A172 (cell line): ENCODE measurements around the gene GGACT. TPM values are rescaled to one million over a fixed set of nuclear protein-coding genes. Genes with fewer than 3 reads are reported as not detected.
"Not testable (repeated sequence)": the region's sequence is repeated elsewhere in the genome, so short reads cannot be mapped to it uniquely, and the experiment has no call there.

Experiments used
- DNase-seq: peaks from one replicate; pipeline ENCODE4 v3.0.0-alpha.2; 2015; ENCODE audit warnings: low spot score
- total RNA-seq: library from RNA; depleted of rRNA; stranded (reverse); fragments of >200 nt; shearing (Covaris generic); gene quantifications from 2 replicates; pipeline ENCODE4 v1.2.3, GENCODE V29; 2014

The GGACT gene
- total RNA-seq, 1 experiment from 2014 or later = 0.72 TPM

GRCh38 chr13:100529666-100530377 lies 58.8 kb downstream of the GGACT start:
- no peak for DNase-seq

- no peak for DNase-seq
Measured at GRCh38 chr13:100528820-100529219, 59.8 kb downstream of the GGACT start.

- no peak for DNase-seq
Measured at GRCh38 chr13:100528353-100528752, 60.2 kb downstream of the GGACT start.

GRCh38 chr13:100527644-100528043 lies 60.9 kb downstream of the GGACT start:
- no peak for DNase-seq

- DNase-seq = no peak
Measured at GRCh38 chr13:100526318-100527000, 62.1 kb downstream of the GGACT start.

GRCh38 chr13:100525453-100526317 lies 62.9 kb downstream of the GGACT start:
- no peak for DNase-seq

GRCh38 chr13:100524688-100525087 lies 63.9 kb downstream of the GGACT start:
- DNase-seq = not testable (repeated sequence)

GRCh38 chr13:100523981-100524386 lies 64.6 kb downstream of the GGACT start:
- DNase-seq = no peak

GRCh38 chr13:100523411-100523810 lies 65.2 kb downstream of the GGACT start:
- DNase-seq = no peak

- no peak for DNase-seq
Measured at GRCh38 chr13:100522618-100523309, 65.8 kb downstream of the GGACT start.

GRCh38 chr13:100521851-100522617 lies 66.6 kb downstream of the GGACT start:
- DNase-seq = no peak

GRCh38 chr13:100520936-100521850 lies 67.4 kb downstream of the GGACT start:
- DNase-seq = no peak

GRCh38 chr13:100519626-100520025 lies 69.0 kb downstream of the GGACT start:
- DNase-seq = no peak

GRCh38 chr13:100518394-100519062 lies 70.1 kb downstream of the GGACT start:
- no peak for DNase-seq

GRCh38 chr13:100517728-100518127 lies 70.9 kb downstream of the GGACT start:
- no peak for DNase-seq

GRCh38 chr13:100517135-100517534 lies 71.5 kb downstream of the GGACT start:
- DNase-seq = no peak

- no peak for DNase-seq
Measured at GRCh38 chr13:100515410-100515800, 73.2 kb downstream of the GGACT start.

- DNase-seq = peak; percentile 80
Measured at GRCh38 chr13:100514788-100515409, 73.7 kb downstream of the GGACT start.
